Activated CD8-positive, alpha-beta memory T cell treated with anti-CD3 and anti-CD28 coated beads, Interleukin-2, amount 50 U/mL, for 48 hours (primary cell): ENCODE data around the gene SNX20.

Source experiments
- DNase-seq: peaks from one replicate; pipeline ENCODE4 v3.0.0-alpha.2; 2020

Gene SNX20

GRCh38 chr16:50653633-50654519 is 27.2 kb downstream of the SNX20 start:
- no peak for DNase-seq

- DNase-seq, result no peak
Measured at GRCh38 chr16:50652836-50653425, 28.2 kb downstream of the SNX20 start.

GRCh38 chr16:50651835-50652438 is 29.2 kb downstream of the SNX20 start:
- DNase-seq, result no peak

GRCh38 chr16:50646345-50646744 is 34.8 kb downstream of the SNX20 start:
- DNase-seq, result no peak

GRCh38 chr16:50645563-50646220 is 35.4 kb downstream of the SNX20 start:
- DNase-seq, result no peak

- no peak for DNase-seq
Measured at GRCh38 chr16:50644729-50645128, 36.4 kb downstream of the SNX20 start.

GRCh38 chr16:50644245-50644644 is 36.9 kb downstream of the SNX20 start:
- DNase-seq, result no peak

- DNase-seq, result no peak
Measured at GRCh38 chr16:50643192-50643591, 37.9 kb downstream of the SNX20 start.

GRCh38 chr16:50642349-50642748 is 38.8 kb downstream of the SNX20 start:
- DNase-seq, result no peak

GRCh38 chr16:50641818-50642187 is 39.3 kb downstream of the SNX20 start:
- DNase-seq, result no peak

- no peak for DNase-seq
Measured at GRCh38 chr16:50640919-50641817, 39.9 kb downstream of the SNX20 start.

- DNase-seq, result no peak
Measured at GRCh38 chr16:50640391-50640790, 40.7 kb downstream of the SNX20 start.

- DNase-seq, result no peak
Measured at GRCh38 chr16:50638816-50639670, 42.1 kb downstream of the SNX20 start.

GRCh38 chr16:50637716-50638602 is 43.2 kb downstream of the SNX20 start:
- no peak for DNase-seq

- DNase-seq, result no peak
Measured at GRCh38 chr16:50636753-50637374, 44.2 kb downstream of the SNX20 start.

GRCh38 chr16:50635505-50636392 is 45.4 kb downstream of the SNX20 start:
- DNase-seq, result no peak

- no peak for DNase-seq
Measured at GRCh38 chr16:50634947-50635346, 46.2 kb downstream of the SNX20 start.

- no peak for DNase-seq
Measured at GRCh38 chr16:50634090-50634489, 47.0 kb downstream of the SNX20 start.
